Stimulated activated CD4-positive, alpha-beta T cell treated with anti-CD3 and anti-CD28 coated beads, Interleukin-1b, Interleukin-23, amount 100 ng/mL, for 48 hours (primary cell): Measurements from ENCODE around the gene CTF1.
"Not testable (repeated sequence)": the region's sequence is repeated elsewhere in the genome, so short reads cannot be mapped to it uniquely, and the experiment has no call there.

Experiments used
- DNase-seq: peaks from one replicate; pipeline ENCODE4 v3.0.0-alpha.2; 2020

CTF1 gene

DNA sequence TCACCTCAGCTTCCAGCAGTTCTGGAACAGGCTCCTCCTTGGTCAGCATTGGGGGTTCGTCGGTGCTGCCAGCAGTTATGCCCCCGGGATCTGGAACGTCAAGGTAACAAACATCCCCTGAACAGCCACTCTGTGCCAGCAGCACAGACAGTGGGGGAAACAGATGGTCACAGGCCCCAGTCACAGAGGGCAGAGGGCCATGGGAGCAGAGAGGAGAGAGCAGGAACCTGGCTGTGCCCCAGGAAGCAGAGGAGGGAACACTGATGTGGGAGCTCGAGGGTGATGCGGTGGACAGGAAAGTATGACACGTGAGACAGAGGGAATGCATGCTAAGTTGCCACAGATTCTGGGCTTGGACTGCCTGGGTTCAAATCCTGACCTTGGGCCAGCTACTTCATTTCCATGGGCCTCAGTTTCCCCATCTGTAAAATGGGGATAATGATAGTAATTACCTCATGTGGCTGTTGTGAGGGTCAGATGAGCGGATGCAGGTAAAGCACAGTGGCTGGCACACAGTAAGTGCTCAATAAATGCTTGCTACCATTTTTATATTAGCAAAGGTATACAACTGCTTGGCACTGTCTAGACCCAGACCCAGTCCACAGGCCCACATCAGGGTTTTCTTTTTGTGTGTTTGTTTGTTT is 7.4 kb upstream of the CTF1 start:
- DNase-seq, result no peak

DNA sequence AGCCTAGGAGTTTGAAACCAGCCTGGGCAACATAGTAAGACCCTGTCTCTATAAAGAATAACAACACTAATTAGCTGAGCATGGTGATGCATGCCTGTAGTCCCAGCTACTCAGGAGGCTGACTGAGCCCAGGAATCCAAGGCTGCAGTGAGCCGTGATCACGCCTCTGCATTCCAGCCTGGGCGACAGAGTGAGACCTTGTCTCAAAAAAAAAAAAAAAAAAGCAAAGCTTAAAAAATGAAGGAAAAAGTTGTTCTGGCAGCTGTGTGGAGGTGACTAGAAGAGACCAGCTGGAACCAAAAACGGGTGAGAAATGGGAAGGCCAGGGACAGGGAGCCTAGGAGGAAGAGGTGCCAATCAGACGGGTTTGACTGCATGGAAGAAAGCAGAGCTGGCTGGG is 6.7 kb upstream of the CTF1 start:
- DNase-seq, result no peak

DNA sequence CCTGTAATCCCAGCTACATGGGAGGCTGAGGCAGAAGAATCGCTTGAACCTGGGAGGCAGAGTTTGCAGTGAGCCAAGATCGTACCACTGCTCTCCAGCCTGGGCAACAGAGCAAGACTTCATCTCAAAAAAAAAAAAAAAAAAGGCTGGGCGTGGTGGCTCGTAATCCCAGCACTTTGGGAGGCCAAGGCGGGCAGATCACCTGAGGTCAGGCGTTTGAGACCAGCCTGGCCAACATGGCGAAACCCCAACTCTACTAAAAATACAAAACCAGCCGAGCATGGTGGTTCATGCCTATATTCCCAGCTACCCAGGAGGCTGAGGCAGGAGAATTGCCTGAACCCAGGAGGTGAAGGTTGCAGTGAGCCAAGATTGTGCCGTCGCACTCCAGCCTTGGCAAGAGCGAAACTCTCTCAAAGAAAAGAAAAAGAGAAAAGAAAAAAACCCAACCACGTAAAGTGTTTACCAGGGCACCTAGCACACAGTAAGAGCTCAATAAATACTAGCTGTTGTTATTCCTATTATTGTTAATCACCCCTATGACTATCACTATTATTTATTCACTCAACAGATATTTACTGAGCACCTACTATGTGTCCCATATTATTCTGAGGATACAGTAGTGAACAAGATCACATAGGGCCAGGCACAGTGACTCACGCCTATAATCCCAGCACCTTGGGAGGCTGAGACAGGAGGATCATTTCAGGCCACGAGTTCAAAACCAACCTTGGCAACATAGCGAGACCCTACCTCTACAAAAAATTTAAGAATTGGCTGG is 5.2 kb upstream of the CTF1 start:
- DNase-seq, result not testable (repeated sequence)

DNA sequence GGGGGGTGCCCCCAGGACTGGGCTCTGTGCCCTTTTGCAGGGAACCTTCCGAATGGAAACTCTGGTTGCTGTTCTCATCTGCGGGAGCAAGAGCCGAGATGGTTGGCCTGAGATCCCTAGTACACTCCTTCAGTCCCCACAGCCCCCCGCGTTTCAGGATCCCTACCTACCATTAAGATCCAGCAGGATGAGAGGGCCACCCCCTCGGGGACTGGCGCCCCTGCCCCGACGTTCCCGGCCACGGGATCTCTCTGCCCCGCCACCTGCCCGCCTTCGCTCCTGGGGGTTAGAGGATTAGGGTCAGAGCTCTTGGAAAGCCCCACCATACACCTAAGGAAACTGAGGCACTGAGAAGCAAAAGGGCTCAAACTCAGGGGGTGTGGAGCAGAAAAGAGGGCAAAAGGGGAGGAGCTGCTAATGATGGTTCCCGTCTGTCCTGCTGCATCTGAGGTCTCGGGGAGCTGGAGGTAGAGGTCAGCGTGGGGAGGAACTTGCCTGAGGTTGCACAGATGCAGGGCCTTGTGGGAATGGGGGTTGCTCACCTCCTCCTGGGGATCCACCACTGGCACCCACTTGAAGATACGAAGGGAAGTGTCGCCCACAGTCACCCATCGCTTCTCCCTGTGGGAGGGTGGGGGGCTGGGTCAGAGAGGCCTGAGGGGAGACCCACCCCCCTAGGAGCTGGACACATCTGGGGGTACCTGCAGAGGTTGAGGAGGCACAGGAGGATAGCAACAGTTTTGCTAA is 3.6 kb upstream of the CTF1 start:
- no peak for DNase-seq

DNA sequence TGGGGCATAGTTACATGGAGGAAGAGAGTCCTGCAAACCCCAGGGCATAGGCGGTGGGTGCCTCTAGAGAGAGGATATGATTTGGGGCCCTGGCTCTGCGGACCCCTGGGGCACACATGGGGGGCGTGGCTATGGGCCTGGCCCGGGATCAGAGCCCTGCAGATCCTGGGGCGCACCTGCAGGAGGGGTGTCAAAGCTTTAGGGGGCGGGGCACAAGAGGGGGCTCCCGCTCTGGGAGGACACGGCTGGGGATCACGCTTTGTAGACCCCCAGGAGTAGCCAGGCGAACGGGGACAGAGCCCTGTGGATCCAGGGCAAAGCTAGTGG is 3.0 kb upstream of the CTF1 start:
- peak; percentile 4 for DNase-seq

DNA sequence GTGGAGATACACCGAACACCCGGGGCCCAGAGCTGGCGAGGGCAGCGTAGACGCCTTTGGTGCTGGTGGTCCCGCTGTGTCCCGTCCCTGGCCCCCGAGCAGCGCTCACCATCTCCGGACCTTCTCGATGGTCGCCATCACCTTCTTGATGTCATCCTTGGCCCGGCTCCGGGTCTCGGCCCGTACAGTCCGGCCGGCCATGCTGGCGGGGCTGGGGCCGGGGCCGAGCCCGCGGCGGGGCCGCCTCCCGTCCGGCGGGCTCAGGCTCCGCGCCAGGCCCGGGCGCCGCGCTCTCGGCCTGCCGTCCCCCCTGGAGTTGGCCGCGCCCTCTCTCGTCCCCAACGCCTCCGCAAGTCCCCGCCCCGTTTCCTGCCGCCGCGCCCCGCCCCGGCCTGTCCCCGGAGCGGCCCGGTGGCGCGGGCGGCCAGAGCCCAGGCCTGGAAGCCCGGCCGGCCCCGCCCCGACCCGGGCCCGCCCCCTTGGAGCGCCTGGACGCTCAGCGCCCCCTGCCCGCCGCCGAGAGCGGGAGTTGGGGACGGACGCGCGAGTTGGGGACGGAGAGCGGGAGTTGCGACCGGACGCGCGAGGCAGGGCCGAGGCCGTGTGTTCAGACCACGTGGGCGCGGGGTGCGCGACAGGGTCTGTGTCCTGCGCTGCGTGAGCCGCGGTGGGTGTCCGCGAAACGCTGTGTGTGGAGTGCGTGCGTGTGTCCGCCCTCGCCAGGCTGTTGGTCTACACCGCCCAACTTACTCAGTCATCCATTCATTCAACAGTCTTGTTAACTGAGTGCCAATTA is 2.5 kb upstream of the CTF1 start, which contains the start of gene BCL7C:
TSS of gene BCL7C (minus strand) at position 334 of the 796 bp plus-strand sequence. CDS start at position 201, 133 bp downstream.
- DNase-seq, result peak; percentile 81

DNA sequence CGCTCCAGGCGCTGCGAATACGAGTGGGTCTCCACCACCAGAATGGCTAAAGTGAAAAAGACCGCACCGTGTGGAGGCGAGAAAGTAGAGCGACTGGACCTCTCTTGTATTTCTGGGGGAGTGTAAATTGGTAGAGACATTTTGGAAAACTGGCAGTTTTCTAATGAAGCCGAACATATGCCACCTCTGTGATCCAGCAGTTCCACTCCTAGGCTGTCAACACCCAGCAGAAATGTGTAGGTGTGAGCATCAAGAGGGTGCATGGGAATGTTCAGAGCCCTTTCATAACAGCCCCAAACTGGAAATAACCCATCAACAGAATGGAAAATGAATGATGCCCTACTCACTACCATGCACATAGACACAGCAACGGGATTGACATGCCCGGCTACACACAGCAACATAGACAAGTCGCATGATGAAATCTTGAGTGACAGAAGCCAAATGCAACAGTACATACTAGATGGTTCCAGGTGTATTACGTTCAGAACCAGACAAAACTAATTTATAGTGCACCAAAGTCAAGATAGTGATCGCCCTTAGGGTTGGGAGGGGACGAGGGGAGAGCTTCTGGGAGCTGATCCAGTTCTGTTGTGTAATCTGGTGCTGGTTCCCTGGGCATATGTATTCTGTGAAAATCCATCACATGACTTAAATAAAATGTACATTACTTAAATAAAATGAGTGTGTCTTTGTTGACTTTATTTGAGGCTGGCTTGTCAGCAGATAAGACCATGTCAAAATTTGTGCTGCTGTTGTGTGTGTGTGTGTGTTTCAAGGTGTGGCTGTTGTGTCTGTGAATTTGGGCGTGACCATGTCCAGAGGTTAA is 1.7 kb upstream of the CTF1 start:
- DNase-seq, result no peak

DNA sequence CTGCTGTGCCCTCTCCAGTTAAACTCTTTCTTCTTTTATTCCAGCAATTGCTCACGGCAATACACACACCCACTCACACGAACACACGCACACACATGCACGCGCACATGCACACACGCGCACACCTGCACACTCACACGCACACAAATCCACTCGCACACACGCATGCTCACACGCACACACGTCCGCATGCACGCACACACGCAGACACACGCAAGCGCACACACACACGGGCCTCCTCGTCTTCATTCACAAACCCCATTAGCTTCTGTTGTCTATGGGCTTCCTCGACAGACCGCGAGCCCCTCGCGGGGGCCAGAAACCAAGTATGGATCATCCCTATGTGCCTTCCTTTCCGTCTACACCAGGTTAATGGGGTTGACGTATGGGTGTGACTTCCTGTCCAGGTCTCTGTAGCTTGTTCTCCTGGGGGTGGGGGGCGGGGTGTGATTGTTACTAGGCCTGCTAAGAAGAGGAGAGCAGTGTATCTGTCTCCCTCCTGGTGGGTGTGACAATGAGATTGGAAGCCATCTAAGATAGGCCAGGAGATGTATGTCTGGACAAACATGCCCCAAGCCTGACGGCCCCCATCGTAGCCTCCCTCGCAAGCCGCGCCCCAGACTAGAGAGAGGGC is 670 bp upstream of the CTF1 start:
- DNase-seq, result no peak

DNA sequence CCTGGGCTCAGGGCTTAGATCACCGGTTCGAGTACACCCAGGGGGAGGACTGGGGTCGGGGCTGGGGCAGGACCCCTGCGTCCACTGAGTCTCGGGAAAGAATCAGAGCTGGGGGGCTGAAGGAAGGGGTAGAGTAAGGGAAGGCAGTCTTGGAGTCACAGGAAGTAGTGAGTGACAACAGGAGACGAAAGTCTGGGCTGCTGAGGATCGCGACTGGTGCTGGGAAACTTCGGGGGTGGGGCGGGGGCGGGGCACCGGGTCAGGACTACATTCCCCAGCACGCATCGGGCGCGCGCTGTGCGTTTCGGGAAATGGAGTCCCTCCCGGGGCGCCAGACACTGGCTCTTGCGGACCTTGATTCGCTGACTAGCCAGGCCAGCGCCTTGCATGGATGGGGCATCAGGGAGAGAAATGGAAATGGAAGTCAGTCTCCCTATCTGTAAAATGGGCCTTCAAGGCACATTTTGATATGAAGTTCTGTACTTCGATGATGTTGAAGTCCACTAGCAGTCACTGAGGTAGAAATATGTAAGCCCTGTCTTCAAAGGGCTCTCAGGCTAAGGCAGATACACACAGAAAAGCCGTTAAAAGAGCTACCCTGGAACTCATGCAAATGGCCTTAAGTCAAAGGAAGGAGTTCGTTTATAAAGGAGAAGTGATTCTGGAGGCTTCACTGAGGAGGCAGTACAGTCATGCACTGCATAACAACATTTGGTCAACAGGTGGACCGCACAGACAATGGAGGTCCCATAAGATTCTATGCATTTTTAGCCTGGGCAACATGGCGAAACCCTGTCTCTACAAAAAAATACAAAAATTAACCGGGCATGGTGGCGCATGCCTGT is 697 bp downstream of the CTF1 start:
- peak; percentile 83 for DNase-seq

DNA sequence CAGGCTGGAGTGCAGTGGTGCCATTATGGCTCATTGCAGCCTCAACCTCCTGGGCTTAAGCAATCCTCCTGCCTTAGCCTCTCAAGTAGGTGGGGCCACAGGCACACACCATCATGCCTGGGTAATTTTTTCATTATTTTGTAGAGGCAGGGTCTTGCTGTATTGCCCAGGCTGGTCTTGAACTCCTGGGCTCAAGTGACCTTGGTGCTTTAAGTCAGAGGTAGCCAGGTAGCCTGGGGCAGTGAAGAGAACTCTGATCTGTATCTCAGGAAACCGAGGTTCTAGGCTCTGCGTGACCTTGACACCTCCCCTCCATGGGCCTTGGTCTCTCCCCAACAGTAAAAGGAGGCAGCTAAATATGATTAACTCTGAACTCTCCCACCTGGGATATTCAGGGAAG is 3.4 kb downstream of the CTF1 start:
- no peak for DNase-seq

DNA sequence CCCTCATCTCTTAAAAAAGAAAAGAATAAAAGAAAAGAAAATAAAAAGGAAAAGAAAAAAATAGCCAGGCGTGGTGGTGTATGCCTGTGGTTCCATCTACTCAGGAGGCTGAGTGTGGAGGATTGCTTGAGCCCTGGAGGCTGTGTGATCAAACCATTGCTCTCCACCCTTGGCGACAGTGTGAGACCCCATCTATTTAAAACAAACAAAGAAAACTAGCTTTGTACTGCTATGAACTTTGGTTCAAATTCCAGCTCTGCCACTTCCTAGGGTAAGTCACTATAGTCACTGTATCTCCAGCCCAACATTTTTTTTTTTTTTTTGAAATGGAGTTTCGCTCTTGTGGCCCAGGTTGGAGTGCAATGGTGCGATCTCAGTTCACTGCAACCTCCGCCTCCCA is 4.2 kb downstream of the CTF1 start:
- no peak for DNase-seq

DNA sequence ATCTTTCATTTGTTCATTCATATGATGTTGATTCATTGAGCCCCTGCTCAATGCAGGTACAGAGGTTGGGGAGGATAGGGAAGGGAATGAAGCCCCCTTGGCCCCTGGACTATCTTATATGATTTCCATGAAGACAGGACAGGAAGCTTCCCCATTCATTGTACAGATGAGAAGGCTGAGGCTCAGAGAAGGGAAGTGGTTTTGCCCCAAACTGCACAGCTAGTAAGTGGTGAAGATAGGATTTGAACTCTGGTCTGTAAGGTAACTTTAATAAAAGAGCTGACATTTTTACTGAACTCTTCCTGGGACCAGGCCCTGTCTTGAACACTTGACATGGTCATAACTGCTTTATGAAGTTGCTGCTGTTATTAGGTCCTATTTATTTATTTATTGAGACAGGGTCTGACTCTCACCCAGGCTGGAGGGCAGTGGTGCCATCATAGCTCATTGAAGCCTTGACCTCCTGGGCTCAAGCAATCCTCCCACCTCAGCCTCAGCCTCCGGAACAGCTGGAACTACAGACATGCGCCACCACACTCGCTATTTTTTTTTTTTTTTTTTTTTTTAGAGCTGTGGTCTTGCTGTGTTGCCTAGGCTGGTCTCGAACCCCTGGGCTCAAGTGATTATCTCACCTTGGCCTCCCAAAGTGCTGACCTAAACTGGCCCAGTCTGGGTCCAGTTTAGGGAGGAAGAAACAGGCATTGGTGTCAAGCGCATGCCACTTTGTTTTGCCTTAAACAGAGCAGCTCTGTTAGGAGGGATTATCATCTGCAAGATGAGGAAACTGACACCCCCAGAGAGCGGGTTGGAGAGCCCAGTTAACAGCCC is 5.0 kb downstream of the CTF1 start:
- DNase-seq, result no peak

DNA sequence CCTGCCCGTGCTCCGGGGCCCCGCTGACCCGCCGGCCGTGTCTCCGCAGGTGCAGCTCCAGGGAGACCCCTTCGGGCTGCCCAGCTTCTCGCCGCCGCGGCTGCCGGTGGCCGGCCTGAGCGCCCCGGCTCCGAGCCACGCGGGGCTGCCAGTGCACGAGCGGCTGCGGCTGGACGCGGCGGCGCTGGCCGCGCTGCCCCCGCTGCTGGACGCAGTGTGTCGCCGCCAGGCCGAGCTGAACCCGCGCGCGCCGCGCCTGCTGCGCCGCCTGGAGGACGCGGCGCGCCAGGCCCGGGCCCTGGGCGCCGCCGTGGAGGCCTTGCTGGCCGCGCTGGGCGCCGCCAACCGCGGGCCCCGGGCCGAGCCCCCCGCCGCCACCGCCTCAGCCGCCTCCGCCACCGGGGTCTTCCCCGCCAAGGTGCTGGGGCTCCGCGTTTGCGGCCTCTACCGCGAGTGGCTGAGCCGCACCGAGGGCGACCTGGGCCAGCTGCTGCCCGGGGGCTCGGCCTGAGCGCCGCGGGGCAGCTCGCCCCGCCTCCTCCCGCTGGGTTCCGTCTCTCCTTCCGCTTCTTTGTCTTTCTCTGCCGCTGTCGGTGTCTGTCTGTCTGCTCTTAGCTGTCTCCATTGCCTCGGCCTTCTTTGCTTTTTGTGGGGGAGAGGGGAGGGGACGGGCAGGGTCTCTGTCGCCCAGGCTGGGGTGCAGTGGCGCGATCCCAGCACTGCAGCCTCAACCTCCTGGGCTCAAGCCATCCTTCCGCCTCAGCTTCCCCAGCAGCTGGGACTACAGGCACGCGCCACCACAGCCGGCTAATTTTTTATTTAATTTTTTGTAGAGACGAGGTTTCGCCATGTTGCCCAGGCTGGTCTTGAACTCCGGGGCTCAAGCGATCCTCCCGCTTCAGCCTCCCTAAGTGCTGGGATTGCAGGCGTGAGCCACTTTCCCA is 5.9 kb downstream of the CTF1 start:
- peak; percentile 32 for DNase-seq

DNA sequence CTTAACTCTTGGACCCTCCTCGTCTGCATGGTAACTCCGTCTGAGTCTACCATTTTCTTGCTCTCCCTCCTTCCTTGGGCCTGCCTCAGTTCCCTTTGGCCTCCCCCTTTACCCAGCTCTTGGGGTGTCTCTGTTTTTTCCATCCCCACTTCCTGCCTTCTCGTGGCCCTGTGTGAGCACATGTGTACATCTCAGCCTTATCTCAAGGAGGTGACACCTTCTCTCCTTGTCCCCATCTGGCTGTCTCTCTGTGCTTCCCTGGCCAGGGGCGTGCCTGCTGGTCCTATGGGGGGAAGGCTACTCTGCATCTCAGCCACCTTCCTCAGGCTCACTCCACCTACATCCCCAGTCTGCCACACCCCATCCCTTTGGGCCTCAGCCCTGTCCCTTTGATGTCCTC is 6.6 kb downstream of the CTF1 start:
- DNase-seq, result no peak

DNA sequence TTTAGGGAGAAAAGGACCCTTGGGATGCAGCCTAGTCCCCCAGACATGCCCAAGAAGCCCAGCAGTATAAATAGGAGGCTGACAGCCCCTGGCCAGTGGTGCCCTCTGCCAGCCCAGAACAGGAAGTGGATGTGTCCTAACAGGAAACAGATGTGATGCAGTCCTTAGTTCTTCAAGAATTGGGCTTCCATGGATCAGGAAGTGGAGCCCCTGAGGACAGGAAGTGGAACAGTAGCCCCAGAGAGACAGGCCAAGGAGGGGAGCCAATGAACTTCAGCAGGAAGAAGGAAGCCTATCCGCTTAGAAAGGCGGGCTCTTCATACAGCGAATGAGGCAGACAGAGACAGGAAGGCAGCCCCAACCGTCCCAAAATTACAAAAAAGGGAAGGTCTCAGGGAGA is 7.2 kb downstream of the CTF1 start:
- DNase-seq, result no peak

DNA sequence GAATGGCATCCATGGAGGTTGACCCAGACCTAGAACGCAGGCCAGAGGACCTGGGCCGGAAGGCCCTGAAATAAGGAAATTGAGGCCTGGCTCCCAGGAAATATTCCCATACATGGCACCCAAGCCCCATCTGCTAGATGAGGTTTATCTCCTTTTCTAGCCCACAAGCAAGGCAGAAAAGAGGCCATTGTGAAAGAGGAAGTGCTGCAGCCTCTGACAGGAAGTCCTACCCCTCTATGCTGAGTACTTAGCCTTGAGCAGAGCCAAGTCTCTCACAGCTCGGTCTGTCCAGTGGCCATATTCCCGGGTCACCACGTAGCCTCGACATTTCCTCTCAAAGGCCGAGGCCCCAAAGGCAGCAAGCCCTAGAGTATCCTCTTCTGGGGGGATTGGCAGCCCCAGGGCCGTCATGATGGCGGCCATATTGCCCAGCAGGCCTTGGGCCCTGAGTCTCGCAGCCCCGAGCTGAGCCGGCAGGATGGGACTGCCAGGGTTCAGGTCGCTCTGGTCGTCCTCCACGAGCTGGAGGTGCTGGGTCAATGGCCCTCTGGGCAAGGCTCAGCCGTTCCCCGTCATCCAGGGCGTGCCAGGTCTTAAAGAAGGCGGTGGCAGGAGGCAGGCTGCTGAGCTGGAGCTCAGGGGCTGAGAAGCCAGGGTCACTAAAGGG is 7.8 kb downstream of the CTF1 start:
- DNase-seq, result no peak

DNA sequence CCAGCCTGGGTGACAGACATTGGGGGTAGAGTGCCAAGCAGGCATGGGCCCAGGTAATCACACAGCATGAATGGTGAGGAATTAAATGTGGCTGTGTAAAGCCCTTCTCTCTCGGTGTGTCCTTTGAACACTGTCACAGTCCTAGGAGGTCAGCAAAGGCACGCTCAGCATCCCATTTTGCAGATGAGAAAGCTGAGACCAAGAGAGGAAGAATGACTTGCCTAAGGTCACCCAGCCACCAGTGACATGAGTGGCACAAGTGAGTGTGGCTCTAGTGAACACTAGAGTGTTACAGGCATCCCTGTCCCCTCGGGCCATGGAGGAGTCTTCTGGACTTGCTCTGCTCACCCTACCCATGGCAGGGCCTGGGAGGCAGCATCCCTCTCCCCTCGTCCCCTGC is 10.7 kb downstream of the CTF1 start:
- no peak for DNase-seq

DNA sequence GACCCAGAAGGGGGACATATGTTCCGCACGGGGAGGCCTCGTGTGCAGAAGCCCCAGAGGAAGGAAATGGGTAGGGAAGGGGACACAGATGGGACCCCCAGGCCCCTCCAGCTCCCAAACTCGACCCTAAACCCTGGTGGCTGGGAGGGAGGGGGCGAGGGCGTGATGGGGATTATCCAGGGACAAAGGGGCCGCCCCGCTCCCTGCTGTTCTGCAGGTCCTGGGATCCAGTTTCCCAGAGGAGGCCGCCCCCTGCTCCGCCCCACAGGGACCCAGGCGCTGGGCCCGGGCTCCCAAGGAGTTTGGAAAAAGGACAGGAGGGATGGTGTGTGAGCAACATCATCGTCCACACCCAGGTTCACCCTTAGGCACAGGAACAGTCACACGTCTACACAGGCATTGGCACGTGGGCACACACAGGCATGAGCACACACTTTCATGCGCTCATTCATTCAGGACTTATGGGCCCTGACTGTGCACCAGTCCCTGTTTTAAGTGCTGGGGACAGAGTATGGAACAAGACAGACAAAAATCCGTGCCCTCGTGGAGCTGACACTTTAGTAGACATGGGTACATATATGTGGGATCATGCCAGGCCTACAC is 14.1 kb downstream of the CTF1 start:
- DNase-seq, result no peak
